ENCODE measurements around the gene PEMT.

Gene PEMT

DNA sequence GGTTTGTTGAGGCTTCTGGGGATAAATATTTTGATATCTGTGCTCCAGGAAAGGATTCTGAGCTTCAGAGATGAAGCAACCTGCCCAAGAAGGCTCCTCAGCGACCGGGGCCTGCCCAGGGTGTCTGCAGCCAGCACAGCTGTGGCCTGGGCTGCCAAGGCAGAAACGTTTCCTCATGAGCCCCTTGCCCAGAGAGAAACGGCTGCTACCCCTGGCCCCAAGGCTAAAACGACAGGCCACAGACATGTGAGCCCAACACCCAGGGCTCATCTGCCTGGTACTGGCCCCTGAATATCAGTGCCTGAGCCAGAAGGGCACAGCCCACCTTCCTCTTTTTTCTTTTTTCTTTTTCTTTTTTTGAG is 49.9 kb downstream of the PEMT start:
- Histone ChIP-seq H3K4me3 (ENCODE audit: low read depth, low read length) (no peak overlapping the region), H3K27ac (no peak overlapping the region), H3K27me3 (replicated peaks) (no peaks in the 10 kb centered on the region), H3K36me3 (replicated peaks) (no peaks in the 10 kb centered on the region)
- no peak for DNase-seq
- TF ChIP-seq CTCF (IDR thresholded peaks at IDR 0.05; ENCODE audit: low read depth, low read length, missing control alignments), result no peak
- in situ Hi-C loops (cut with HindIII; ENCODE audit: low pct_ligation_motif_present, low sequenced_read_pairs), result no loop called here

- Histone ChIP-seq H3K27me3 (replicated peaks) (no peaks in the 10 kb centered on the region), H3K27ac (no peak overlapping the region), H3K4me3 (ENCODE audit: low read depth, low read length) (no peak overlapping the region), H3K36me3 (replicated peaks) (no peaks in the 10 kb centered on the region)
- no peak for TF ChIP-seq CTCF (IDR thresholded peaks at IDR 0.05; ENCODE audit: low read depth, low read length, missing control alignments)
- no peak for DNase-seq
- in situ Hi-C loops (cut with HindIII; ENCODE audit: low pct_ligation_motif_present, low sequenced_read_pairs), result no loop called here
Observed at GRCh38 chr17:17540935-17541639, 50.4 kb downstream of the PEMT start.

DNA sequence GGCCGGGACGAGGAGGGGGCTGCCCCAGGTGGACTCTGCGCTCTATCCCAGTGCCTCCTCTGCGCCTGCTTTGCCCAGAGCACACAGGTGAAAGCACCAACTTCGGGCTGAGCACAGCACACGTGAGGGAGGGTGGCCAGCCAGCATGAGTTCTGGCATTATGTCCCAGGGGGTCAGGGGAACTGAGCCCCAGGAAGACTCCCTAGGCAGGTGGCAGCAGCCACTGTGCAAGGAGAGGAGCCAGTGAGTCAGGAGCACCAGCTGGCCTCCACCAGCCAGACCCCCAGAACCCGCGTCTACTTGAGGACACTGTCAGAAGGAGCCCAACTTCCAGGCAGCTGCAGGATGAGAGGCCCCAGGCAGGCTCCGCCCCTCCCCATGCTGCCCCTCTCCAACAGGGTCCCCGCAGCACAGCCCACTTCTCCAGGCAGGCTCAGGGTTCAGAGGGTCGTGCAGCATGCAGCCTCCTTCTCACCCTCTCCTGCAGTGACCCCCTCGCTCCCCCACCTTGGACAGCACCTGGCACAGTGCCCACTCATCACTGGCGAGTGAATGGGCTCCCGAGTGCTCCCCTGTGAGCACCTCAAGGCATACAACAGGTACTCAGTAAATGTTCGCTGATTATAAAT is 51.1 kb downstream of the PEMT start:
- TF ChIP-seq CTCF (IDR thresholded peaks at IDR 0.05; ENCODE audit: low read depth, low read length, missing control alignments), result no peak
- in situ Hi-C loops (cut with HindIII; ENCODE audit: low pct_ligation_motif_present, low sequenced_read_pairs), result no loop called here

DNA sequence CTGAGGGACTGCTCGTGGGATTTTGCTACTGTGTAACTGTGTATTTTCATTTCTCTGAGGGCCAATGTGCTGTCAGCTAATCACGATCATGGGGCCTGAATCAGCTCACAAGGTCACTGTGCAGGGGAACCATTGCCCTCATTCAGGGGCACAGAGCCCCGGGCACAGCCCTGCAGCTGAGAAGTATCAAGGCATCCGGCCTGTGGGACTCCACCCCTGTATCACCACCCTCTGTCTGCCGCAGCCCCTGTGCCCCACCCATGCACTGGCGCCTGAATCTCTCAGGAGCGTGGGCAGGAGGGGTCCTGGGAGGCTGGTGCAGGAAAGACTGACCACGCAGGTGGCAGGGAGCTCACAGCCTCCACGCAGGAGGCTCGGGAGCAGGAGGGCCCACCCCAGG is 51.9 kb downstream of the PEMT start:
- DNase-seq, result no peak
- in situ Hi-C loops (cut with HindIII; ENCODE audit: low pct_ligation_motif_present, low sequenced_read_pairs), result no loop called here
- H3K27ac ChIP-seq, result no peak overlapping the region
- H3K27me3 ChIP-seq (replicated peaks), result no peaks in the 10 kb centered on the region
- no peak for TF ChIP-seq CTCF (IDR thresholded peaks at IDR 0.05; ENCODE audit: low read depth, low read length, missing control alignments)
- no peaks in the 10 kb centered on the region for H3K36me3 ChIP-seq (replicated peaks)
- no peak overlapping the region for H3K4me3 ChIP-seq (ENCODE audit: low read depth, low read length)

More for the DNA sequence above, 51.1 kb downstream of the PEMT start:
- Histone ChIP-seq H3K27me3 (replicated peaks) (no peaks in the 10 kb centered on the region), H3K4me3 (ENCODE audit: low read depth, low read length) (no peak overlapping the region), H3K36me3 (replicated peaks) (no peaks in the 10 kb centered on the region), H3K27ac (no peak overlapping the region)
- no peak for DNase-seq

DNA sequence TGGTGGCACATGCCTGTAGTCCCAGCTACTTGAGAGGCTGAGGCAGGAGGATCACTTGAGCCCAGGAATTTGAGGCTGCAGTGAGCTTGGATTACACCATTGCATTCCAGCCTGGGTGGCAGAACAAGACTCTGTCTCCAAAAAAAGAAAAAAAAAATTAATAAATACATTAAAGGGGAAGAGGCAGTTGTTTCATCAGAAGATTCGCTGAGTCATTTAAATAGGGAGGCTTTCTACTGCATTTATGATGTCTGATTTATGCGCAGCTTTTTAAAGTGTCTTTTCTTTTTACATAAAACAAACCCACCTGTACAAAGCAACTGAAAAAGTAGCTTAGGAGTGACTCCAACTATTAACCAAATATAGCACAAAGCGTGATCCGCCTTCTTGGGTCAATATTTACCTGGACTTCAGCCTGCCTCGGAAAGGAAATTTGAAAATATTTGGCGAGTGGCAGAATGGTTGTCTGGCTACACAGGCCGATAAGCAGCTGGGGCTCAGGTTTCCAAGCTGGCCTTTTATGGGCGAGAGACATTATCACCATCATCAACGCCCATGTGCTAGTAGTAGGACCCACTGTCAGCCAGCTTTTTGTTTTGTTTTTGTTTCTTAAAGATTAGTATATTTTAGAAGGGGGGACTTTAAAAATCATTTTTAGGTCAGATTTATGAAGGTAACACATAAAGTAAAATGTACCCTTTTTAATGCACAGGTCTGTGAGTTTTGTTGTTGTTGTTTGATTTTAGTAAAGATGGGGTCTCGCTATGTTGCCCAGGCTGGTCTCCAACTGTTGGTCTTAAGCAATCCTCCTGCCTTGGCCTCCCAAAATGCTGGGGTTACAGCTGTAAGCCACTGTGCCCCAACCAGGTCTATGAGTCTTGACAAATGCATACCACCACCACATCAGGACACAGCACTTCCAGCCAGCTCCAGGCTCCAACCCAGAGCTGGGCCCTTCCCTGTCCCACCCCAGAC is 52.8 kb downstream of the PEMT start:
- Histone ChIP-seq H3K27ac (no peak overlapping the region), H3K36me3 (replicated peaks) (no peaks in the 10 kb centered on the region), H3K27me3 (replicated peaks) (no peaks in the 10 kb centered on the region), H3K4me3 (ENCODE audit: low read depth, low read length) (no peak overlapping the region)
- no peak for TF ChIP-seq CTCF (IDR thresholded peaks at IDR 0.05; ENCODE audit: low read depth, low read length, missing control alignments)
- in situ Hi-C loops (cut with HindIII; ENCODE audit: low pct_ligation_motif_present, low sequenced_read_pairs), result no loop called here
- DNase-seq, result no peak
